A673 (cell line): ENCODE results near the gene SETD3.

Experiments
- EZH2 ChIP-seq: fragments of 200-600 bp; sonication (generic); IDR thresholded peaks from 2 replicates; pipeline ENCODE4 v1.6.1; 2017; ENCODE audit warnings: borderline replicate concordance, low read depth, mild to moderate bottlenecking, mixed read lengths, antibody characterized with exemption, low read length; ENCODE audit not compliant: poor library complexity, severe bottlenecking
- TF ChIP-seq, protein P1 (sequence below): fragments of 300-800, 200-600 bp; sonication (generic); conservative IDR thresholded peaks from 2 replicates; pipeline ENCODE4 v1.5.1; 2017; ENCODE audit warnings: low read depth, mild to moderate bottlenecking, antibody characterized with exemption, low read length, moderate library complexity, mixed read lengths

DNA sequence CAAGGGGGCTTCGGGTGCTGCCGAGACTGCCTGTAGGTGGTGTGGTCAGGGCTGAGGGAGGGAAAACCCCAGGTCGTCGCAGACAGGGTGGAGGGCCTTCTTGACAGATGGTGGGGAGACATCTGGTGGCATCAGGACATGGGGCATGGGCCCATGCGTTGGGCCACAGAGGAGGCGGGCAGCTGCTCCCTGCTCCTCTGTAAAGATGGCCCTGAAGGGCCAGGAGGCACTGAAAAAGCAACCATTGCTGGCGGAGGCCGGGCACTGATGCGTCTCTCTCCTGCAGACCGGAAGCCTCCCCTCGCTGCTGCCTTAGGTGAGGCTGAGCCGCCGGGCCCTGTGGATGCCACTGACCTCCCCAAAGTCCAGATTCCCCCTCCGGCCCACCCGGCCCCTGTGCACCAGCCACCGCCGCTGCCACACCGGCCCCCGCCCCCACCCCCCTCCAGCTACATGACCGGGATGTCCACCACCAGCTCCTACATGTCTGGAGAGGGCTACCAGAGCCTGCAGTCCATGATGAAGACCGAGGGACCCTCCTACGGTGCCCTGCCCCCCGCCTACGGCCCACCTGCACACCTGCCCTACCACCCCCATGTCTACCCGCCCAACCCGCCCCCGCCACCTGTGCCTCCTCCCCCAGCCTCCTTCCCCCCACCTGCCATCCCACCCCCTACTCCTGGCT lies 29.4 kb upstream of the SETD3 start:
- TF ChIP-seq, protein P1, sequence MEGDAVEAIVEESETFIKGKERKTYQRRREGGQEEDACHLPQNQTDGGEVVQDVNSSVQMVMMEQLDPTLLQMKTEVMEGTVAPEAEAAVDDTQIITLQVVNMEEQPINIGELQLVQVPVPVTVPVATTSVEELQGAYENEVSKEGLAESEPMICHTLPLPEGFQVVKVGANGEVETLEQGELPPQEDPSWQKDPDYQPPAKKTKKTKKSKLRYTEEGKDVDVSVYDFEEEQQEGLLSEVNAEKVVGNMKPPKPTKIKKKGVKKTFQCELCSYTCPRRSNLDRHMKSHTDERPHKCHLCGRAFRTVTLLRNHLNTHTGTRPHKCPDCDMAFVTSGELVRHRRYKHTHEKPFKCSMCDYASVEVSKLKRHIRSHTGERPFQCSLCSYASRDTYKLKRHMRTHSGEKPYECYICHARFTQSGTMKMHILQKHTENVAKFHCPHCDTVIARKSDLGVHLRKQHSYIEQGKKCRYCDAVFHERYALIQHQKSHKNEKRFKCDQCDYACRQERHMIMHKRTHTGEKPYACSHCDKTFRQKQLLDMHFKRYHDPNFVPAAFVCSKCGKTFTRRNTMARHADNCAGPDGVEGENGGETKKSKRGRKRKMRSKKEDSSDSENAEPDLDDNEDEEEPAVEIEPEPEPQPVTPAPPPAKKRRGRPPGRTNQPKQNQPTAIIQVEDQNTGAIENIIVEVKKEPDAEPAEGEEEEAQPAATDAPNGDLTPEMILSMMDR = no peak
- TF ChIP-seq EZH2 = no peak
